Activated CD8-positive, alpha-beta T cell treated with anti-CD3 and anti-CD28 coated beads for 36 hours (primary cell): ENCODE measurements around the gene MAST2. TPM values are rescaled to one million over a fixed set of nuclear protein-coding genes. Genes with fewer than 3 reads are reported as not detected.

Source experiments
- ATAC-seq: fragments of 200-7000 bp; cut with Tn5 transposase; one replicate; pipeline ENCODE4 v1.10.0; 2021; ENCODE audit warnings: mild to moderate bottlenecking, moderate library complexity
- CTCF ChIA-PET: fragments of 350-600 bp; sonication (Branson Sonifier 250); formaldehyde crosslinking; loops from one replicate; lab custom pipeline; 2021; ENCODE audit warnings: antibody characterized with exemption; lab: Charles Lee
- POLR2A ChIA-PET: fragments of 350-600 bp; sonication (Branson Sonifier 250); formaldehyde crosslinking; loops from one replicate; lab custom pipeline; 2021; ENCODE audit warnings: antibody characterized with exemption; lab: Charles Lee
- DNase-seq: peaks from one replicate; pipeline ENCODE4 v3.0.0-alpha.2; 2020
- H3K27ac Mint-ChIP-seq: one replicate; pipeline ENCODE4 v1.8.0; 2021; ENCODE audit warnings: mild to moderate bottlenecking, mixed read lengths
- H3K27me3 Mint-ChIP-seq: one replicate; pipeline ENCODE4 v1.8.0; 2021; ENCODE audit warnings: mixed read lengths
- H3K36me3 Mint-ChIP-seq: one replicate; pipeline ENCODE4 v1.8.0; 2021; ENCODE audit warnings: low read depth, mixed read lengths
- H3K4me1 Mint-ChIP-seq: one replicate; pipeline ENCODE4 v1.8.0; 2021; ENCODE audit warnings: low read depth, mixed read lengths
- H3K4me3 Mint-ChIP-seq: one replicate; pipeline ENCODE4 v1.8.0; 2021; ENCODE audit warnings: mild to moderate bottlenecking, moderate library complexity, mixed read lengths
- H3K9me3 Mint-ChIP-seq: one replicate; pipeline ENCODE4 v1.8.0; 2021; ENCODE audit warnings: mixed read lengths
- intact Hi-C: fragments of 100-400 bp; cut with micrococcal nuclease; formaldehyde crosslinking; loops from one replicate; pipeline ENCODE4 v1.10.0; 2022
- total RNA-seq, 2 experiments: library from RNA; stranded (reverse); gene quantifications; one replicate each; pipeline ENCODE4 v1.2.3, GENCODE V29; 2021
- TF ChIP-seq, protein P1 (sequence below): fragments of 200-600 bp; IDR thresholded peaks from one replicate; pipeline ENCODE4 v1.8.0; 2022; ENCODE audit warnings: antibody characterized with exemption, mild to moderate bottlenecking

MAST2 gene
- total RNA-seq, 2 experiments from 2014 or later, result 18.2 to 19.5 TPM

DNA sequence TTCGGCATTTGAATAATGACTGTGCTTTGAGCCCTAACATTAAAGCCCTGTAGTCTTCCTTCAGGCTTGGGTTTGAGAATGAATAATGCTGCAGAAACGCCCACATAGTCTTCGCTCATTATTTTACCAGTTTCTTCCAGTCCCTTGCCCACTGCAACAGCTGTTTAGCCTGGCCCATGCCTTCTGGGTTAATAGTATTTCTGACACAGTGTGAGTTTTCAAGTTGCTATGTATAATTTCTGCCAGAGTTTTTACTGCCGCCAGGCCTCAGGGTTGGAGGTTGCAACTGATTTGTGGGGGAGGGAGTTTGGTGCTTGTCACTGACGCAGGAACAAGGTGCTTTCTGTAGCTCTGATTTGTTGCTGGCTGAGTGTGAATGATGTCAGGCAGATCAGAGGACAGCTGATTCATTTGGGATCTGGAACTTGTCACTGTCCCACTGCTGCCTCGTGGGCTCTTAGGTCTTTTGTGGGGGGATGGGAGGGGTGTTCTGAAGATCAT is 109.8 kb downstream of the MAST2 start:
- TF ChIP-seq, protein P1, sequence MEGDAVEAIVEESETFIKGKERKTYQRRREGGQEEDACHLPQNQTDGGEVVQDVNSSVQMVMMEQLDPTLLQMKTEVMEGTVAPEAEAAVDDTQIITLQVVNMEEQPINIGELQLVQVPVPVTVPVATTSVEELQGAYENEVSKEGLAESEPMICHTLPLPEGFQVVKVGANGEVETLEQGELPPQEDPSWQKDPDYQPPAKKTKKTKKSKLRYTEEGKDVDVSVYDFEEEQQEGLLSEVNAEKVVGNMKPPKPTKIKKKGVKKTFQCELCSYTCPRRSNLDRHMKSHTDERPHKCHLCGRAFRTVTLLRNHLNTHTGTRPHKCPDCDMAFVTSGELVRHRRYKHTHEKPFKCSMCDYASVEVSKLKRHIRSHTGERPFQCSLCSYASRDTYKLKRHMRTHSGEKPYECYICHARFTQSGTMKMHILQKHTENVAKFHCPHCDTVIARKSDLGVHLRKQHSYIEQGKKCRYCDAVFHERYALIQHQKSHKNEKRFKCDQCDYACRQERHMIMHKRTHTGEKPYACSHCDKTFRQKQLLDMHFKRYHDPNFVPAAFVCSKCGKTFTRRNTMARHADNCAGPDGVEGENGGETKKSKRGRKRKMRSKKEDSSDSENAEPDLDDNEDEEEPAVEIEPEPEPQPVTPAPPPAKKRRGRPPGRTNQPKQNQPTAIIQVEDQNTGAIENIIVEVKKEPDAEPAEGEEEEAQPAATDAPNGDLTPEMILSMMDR, result no peak
- Mint-ChIP-seq H3K9me3 (no peaks in the 10 kb centered on the region), H3K27ac (no peak overlapping the region), H3K27me3 (no peaks in the 10 kb centered on the region), H3K4me3 (no peak overlapping the region), H3K4me1 (peaks cover 8% of the 10 kb centered on the region), H3K36me3 (no peaks in the 10 kb centered on the region)
- DNase-seq (peak; percentile 18), ATAC-seq (peak; percentile 70)
- CTCF ChIA-PET, result no interaction called here
- POLR2A ChIA-PET, result interaction anchor here (1.2 kb wide), 1 partner anchor 9 kb away, joined by 3 read pairs; no protein-coding TSS in a partner anchor
- intact Hi-C loops, result no loop called here

DNA sequence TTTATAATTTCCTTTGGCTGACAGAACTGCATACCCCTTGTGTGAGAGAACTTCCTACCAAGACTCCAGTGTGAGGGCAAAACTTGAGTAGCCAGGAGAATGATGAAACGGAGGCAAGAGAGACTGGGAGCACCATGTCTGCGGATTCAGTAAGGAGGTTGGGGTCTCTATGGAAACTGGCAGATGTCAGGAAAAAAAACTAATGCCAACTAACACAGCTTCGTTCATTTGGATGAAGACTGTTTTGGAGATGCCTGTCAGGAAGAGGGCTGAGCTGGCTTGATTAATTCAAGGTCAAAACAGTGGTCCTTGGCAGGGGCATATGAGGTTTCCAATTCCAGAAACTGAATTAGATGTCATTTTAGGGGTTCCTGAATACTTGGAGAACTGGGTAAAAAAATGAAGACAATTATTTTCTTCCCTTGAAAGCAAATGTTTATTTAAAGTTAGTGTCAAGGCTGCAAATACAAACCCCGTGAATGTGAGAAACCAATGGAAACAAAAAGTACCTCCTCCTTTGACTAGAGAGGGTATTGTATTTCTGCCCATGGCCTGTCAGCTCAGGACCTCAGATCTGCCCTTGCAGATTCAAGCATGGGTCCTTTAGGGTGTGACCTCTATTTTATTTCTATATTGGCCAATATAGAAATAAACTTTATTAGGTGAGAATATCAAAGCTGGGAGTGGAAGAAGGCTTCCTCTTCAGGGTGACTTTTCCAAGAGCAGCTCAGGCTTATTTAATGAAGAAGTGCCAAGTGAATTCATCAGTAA is 110.5 kb downstream of the MAST2 start:
- ATAC-seq (no peak), DNase-seq (no peak)
- H3K9me3 Mint-ChIP-seq, result no peaks in the 10 kb centered on the region
- no peaks in the 10 kb centered on the region for H3K36me3 Mint-ChIP-seq
- no peak overlapping the region for H3K4me3 Mint-ChIP-seq
- H3K27me3 Mint-ChIP-seq, result no peaks in the 10 kb centered on the region
- H3K4me1 Mint-ChIP-seq, result peaks cover 8% of the 10 kb centered on the region
- TF ChIP-seq, protein P1, result no peak
- ChIA-PET CTCF (no interaction called here), POLR2A (interaction anchor here (1.2 kb wide), 1 partner anchor 8 kb away, joined by 3 read pairs; no protein-coding TSS in a partner anchor)
- intact Hi-C loops, result no loop called here
- H3K27ac Mint-ChIP-seq, result no peak overlapping the region

DNA sequence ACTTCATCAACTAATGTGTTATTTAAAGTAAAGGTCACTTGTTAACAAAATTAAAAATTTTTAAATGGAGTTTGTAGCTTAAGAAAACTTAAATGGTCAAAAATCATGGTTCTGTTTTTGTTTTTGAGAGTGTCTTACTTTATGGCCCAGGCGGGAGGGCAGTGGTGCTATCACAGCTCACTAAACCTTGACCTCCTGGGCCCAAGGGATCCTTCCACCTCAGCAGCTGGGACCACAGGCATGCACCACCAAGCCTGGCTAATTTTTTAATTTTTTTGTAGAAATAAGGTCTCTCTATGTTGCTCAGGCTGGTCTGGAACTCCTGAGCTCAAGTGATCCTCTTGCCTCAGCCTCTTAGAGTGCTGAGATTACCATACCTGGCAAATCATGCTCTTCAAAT is 111.4 kb downstream of the MAST2 start:
- no peak for DNase-seq
- H3K4me3 Mint-ChIP-seq, result no peak overlapping the region
- H3K27ac Mint-ChIP-seq, result no peak overlapping the region
- ChIA-PET CTCF (no interaction called here), POLR2A (interaction anchor here (0.6 to 1.0 kb wide), 2 partner anchors 89 to 430 kb away, joined by 3 read pairs; no protein-coding TSS in a partner anchor)
- peaks cover 8% of the 10 kb centered on the region for H3K4me1 Mint-ChIP-seq
- no peaks in the 10 kb centered on the region for H3K9me3 Mint-ChIP-seq
- no peaks in the 10 kb centered on the region for H3K36me3 Mint-ChIP-seq
- H3K27me3 Mint-ChIP-seq, result no peaks in the 10 kb centered on the region
- intact Hi-C loops, result no loop called here
- ATAC-seq, result no peak
- TF ChIP-seq, protein P1, result no peak

DNA sequence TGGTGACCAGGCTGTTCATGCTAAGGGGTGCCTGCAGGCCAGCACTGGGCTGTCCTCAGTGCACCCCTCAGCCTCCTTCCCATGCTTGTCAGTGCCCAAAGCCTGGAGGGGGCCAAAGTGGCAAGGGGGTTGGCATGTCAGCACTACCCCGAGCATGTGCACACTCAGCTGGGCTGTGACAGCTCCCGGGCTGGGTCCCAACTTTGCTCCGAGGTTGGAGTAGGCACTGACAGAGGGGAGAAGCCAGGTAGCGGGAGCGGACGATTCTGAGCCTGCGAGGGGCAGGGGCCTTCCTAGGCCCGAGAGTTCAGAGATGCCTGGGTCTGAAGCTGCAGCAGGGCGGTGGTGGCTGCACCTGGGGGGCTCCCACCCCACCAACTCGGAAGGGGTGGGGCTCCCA is 119.0 kb downstream of the MAST2 start:
- DNase-seq, result no peak
- TF ChIP-seq, protein P1, result no peak
- intact Hi-C loops, result no loop called here
- no peak overlapping the region for H3K4me3 Mint-ChIP-seq
- POLR2A ChIA-PET, result interaction anchor here (1.6 kb wide), 1 partner anchor 9 kb away, joined by 3 read pairs; no protein-coding TSS in a partner anchor
- H3K9me3 Mint-ChIP-seq, result no peaks in the 10 kb centered on the region
- no peak overlapping the region for H3K27ac Mint-ChIP-seq
- H3K36me3 Mint-ChIP-seq, result no peaks in the 10 kb centered on the region
- no peak for ATAC-seq
- no peaks in the 10 kb centered on the region for H3K27me3 Mint-ChIP-seq
- H3K4me1 Mint-ChIP-seq, result no peaks in the 10 kb centered on the region
- CTCF ChIA-PET, result no interaction called here

DNA sequence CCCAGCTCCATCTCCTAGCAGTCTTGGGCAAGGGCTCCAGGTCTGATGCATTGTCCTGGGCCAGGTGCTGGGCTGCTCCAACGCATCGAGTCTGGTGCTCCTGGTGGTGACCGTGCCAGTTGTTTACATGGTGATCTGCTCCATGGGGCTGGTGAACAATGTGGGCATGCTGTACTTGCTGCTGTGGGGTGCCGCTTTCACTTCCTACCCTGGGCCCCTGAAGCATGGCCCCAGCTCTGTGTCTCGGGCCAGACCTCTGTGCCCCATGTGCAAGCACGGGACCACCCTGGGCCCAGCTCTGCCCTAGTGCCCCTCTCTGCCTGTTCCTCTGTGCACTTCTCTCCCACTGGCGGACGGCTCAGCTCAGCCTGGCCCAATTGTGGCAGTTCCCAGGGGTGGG is 119.4 kb downstream of the MAST2 start:
- no peaks in the 10 kb centered on the region for H3K27me3 Mint-ChIP-seq
- H3K4me3 Mint-ChIP-seq, result no peak overlapping the region
- POLR2A ChIA-PET, result interaction anchor here (1.6 kb wide), 1 partner anchor 10 kb away, joined by 3 read pairs; no protein-coding TSS in a partner anchor
- intact Hi-C loops, result no loop called here
- DNase-seq, result no peak
- H3K4me1 Mint-ChIP-seq, result no peaks in the 10 kb centered on the region
- CTCF ChIA-PET, result no interaction called here
- H3K36me3 Mint-ChIP-seq, result no peaks in the 10 kb centered on the region
- H3K27ac Mint-ChIP-seq, result no peak overlapping the region
- ATAC-seq, result no peak
- TF ChIP-seq, protein P1, result no peak
- no peaks in the 10 kb centered on the region for H3K9me3 Mint-ChIP-seq
